GM12801 (cell line): Measurements from ENCODE around the gene INO80.

Experiments
- CTCF ChIP-seq: IDR thresholded peaks from one replicate; pipeline ENCODE4 v1.5.1; 2011; ENCODE audit warnings: control low read depth; ENCODE audit not compliant: insufficient read length; ENCODE audit errors: extremely low read depth

Gene INO80

GRCh38 chr15:41051139-41051538 is 64.9 kb downstream of the INO80 start:
- no peak for TF ChIP-seq CTCF

GRCh38 chr15:41048852-41049251 is 67.2 kb downstream of the INO80 start:
- no peak for TF ChIP-seq CTCF

- TF ChIP-seq CTCF: no peak
Measured at GRCh38 chr15:41048397-41048796, 67.7 kb downstream of the INO80 start.

GRCh38 chr15:41047474-41047873 is 68.6 kb downstream of the INO80 start:
- no peak for TF ChIP-seq CTCF

- no peak for TF ChIP-seq CTCF
Measured at GRCh38 chr15:41043276-41043951, 72.7 kb downstream of the INO80 start.

- no peak for TF ChIP-seq CTCF
Measured at GRCh38 chr15:41042851-41043250, 73.2 kb downstream of the INO80 start.

- TF ChIP-seq CTCF: no peak
Measured at GRCh38 chr15:41039121-41039520, 77.0 kb downstream of the INO80 start.

GRCh38 chr15:41032079-41032328 is 84.1 kb downstream of the INO80 start:
- TF ChIP-seq CTCF: no peak
